Measurements from ENCODE around the gene ITGA1. TPM values are rescaled to one million over a fixed set of nuclear protein-coding genes. Genes with fewer than 3 reads are reported as not detected.
A peak's percentile ranks its signal among the peaks of the same experiment; 100 is the strongest.

Gene ITGA1
- total RNA-seq, 1 experiment from 2014 or later, result 27.4 TPM

- no peak overlapping the region for H3K27ac ChIP-seq
- H3K9me3 ChIP-seq (replicated peaks), result no peaks in the 10 kb centered on the region
- no peak for DNase-seq (ENCODE audit: low read depth in 1 of 2, low spot score in 2 of 2)
- H3K36me3 ChIP-seq, result peaks cover 5% of the 10 kb centered on the region; the same call in 1 of the 2 replicates
- no peaks in the 10 kb centered on the region for H3K4me1 ChIP-seq (replicated peaks)
- H3K4me3 ChIP-seq, result no peak overlapping the region
- H3K27me3 ChIP-seq (replicated peaks), result no peaks in the 10 kb centered on the region
These were observed 150.5 kb downstream of the ITGA1 start for GRCh38 chr5:52938226-52938625.

DNA sequence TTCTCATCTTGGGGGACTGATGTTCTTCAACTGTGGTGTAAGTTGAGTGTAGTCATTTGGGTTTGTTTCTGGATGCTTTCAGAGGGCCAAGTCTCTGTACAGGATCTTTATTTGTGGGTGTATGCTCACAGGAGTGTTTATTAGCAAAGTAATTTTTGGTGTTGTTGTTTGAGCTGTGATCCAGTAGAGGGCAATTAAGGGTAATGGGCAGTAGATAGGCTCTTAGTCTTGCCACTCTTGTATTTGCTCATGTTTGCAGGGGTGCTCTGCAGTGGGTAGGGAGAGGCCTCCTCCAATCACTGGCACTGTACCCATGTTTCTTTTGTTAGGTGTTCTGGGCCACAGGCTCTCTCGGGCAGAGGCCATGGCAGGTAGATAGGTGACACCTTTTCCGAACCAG is 155.6 kb downstream of the ITGA1 start:
- peaks cover 22% of the 10 kb centered on the region for H3K4me1 ChIP-seq (replicated peaks)

DNA sequence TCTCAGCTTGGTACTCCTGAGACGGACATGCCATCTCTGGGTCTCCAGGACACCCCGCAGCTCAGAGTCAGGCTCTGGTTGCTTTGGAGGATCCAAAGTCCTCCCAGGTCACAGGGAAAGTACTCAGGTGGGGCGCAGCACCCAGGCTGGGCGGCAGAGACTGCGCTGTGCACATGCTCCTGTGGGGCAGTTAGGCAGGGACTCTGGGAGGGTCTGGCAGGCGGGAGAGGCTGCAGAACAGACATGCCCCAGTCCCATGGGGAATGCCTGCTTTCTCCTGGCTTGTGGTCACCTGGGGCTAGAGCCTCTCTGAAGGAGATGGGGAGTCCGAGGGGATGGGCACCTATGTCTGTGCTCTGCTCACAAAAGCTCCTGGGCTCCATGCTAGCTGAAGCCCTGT is 156.1 kb downstream of the ITGA1 start:
- Histone ChIP-seq H3K4me1 (replicated peaks) (peaks cover 25% of the 10 kb centered on the region), H3K36me3 (peaks cover 5% of the 10 kb centered on the region; the same call in 1 of the 2 replicates), H3K27ac (no peak overlapping the region), H3K9me3 (replicated peaks) (no peaks in the 10 kb centered on the region), H3K4me3 (no peak overlapping the region), H3K27me3 (replicated peaks) (no peaks in the 10 kb centered on the region)
- no peak for DNase-seq (ENCODE audit: low read depth in 1 of 2, low spot score in 2 of 2)

More for the DNA sequence above, 155.6 kb downstream of the ITGA1 start:
- Histone ChIP-seq H3K27ac (no peak overlapping the region), H3K27me3 (replicated peaks) (no peaks in the 10 kb centered on the region), H3K36me3 (peaks cover 5% of the 10 kb centered on the region; the same call in 1 of the 2 replicates), H3K4me3 (no peak overlapping the region), H3K9me3 (replicated peaks) (no peaks in the 10 kb centered on the region)
- no peak for DNase-seq (ENCODE audit: low read depth in 1 of 2, low spot score in 2 of 2)

DNA sequence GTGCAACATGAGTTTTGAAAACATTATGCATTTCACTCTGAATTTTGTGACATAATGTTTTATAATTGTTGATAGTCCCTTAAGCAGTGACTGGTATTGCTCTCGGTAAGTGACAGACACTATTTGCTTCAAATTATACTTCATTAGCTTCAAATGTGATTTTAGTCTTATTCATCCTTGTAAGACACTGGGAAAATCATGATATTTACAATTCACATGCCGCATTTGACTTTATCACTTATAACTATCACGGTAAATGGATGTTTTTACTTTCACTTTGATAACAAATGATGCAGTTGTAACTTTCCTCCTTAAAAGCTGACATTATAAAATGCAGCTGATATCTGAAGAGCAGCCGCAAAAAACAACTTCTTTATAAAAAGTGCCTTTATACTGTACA is 157.3 kb downstream of the ITGA1 start:
- Histone ChIP-seq H3K36me3 (peaks cover 5% of the 10 kb centered on the region; the same call in 1 of the 2 replicates), H3K27me3 (replicated peaks) (no peaks in the 10 kb centered on the region), H3K4me3 (peak overlapping the region; percentile 11), H3K9me3 (replicated peaks) (no peaks in the 10 kb centered on the region), H3K4me1 (replicated peaks) (peaks cover 30% of the 10 kb centered on the region), H3K27ac (no peak overlapping the region)
- no peak for DNase-seq (ENCODE audit: low read depth in 1 of 2, low spot score in 2 of 2)

DNA sequence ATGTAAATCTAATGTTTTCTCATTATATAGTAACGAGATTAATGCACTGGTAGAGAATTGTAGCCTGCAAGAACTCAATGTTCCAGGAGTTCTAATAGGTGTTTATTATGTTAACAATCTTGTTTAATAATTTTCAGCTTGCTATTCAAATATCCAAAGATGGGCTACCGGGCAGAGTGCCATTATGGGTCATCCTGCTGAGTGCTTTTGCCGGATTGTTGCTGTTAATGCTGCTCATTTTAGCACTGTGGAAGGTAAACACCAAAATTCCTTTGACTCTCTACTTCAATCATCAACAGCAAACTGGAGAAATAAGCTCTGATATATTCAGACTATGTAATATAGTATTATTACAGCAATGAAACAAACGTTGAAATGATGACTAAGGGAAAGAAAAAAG is 159.5 kb downstream of the ITGA1 start:
- DNase-seq (ENCODE audit: low read depth in 1 of 2, low spot score in 2 of 2), result peak; percentile 50 to 60

GRCh38 chr5:52947851-52948250 is 160.1 kb downstream of the ITGA1 start:
- Histone ChIP-seq H3K4me1 (replicated peaks) (peaks cover 30% of the 10 kb centered on the region), H3K9me3 (replicated peaks) (no peaks in the 10 kb centered on the region), H3K4me3 (no peak overlapping the region), H3K27me3 (replicated peaks) (no peaks in the 10 kb centered on the region), H3K36me3 (no peaks in the 10 kb centered on the region), H3K27ac (peak overlapping the region; percentile 62)
- no peak for DNase-seq (ENCODE audit: low read depth in 1 of 2, low spot score in 2 of 2)

More for the DNA sequence above, 159.5 kb downstream of the ITGA1 start:
- no peaks in the 10 kb centered on the region for H3K36me3 ChIP-seq
- no peaks in the 10 kb centered on the region for H3K9me3 ChIP-seq (replicated peaks)
- peaks cover 30% of the 10 kb centered on the region for H3K4me1 ChIP-seq (replicated peaks)
- H3K27ac ChIP-seq, result peak overlapping the region; percentile 62
- no peak overlapping the region for H3K4me3 ChIP-seq
- no peaks in the 10 kb centered on the region for H3K27me3 ChIP-seq (replicated peaks)

- H3K27me3 ChIP-seq (replicated peaks), result no peaks in the 10 kb centered on the region
- DNase-seq (ENCODE audit: low read depth in 1 of 2, low spot score in 2 of 2), result peak; percentile 75 to 91
- H3K27ac ChIP-seq, result peak overlapping the region; percentile 62
- H3K4me1 ChIP-seq (replicated peaks), result peaks cover 30% of the 10 kb centered on the region
- H3K4me3 ChIP-seq, result no peak overlapping the region
- H3K9me3 ChIP-seq (replicated peaks), result no peaks in the 10 kb centered on the region
- H3K36me3 ChIP-seq, result no peaks in the 10 kb centered on the region
These were observed 160.8 kb downstream of the ITGA1 start for GRCh38 chr5:52948418-52949076.

DNA sequence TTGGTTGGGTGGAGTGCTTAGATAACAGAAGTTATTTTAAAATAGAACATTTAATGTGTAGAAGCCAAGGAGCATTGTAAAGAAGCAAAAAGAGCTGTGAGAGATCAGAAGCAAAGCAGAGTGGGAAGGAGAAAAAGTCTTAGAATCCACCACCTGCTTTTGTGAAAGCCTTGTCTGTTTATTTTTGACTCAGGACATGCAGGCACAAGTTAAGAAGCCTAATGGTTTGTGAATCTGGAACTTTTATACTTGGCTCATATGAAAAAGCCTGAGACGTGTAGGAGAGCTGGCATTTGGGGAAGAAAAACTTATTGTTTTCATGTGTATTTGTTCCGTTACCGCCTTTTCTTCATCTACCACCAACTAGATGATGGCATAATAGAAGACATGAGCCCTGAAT is 163.0 kb downstream of the ITGA1 start:
- Histone ChIP-seq H3K36me3 (no peaks in the 10 kb centered on the region), H3K4me3 (no peak overlapping the region), H3K4me1 (replicated peaks) (peaks cover 30% of the 10 kb centered on the region), H3K9me3 (replicated peaks) (no peaks in the 10 kb centered on the region), H3K27ac (no peak overlapping the region), H3K27me3 (replicated peaks) (no peaks in the 10 kb centered on the region)
- DNase-seq (ENCODE audit: low read depth in 1 of 2, low spot score in 2 of 2), result no peak

DNA sequence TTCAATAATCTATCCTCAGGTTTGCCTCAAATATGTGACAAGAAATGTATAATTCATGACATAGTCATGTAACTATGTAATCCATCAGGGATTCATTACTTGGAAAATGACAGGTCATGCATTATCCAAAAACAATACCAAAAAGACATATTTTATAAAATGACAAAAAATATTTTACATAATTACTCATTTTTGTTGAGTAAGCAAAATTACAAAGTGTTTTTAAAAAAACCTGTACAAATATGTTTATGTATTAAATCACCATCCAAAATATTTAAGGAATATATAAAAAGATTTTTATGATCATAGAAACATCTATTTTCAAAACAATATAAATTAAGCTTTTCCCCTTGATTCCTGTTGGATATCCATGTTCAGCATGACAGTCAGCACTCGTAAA is 164.8 kb downstream of the ITGA1 start:
- no peak overlapping the region for H3K27ac ChIP-seq
- peaks cover 16% of the 10 kb centered on the region for H3K4me1 ChIP-seq (replicated peaks)
- H3K36me3 ChIP-seq, result no peaks in the 10 kb centered on the region
- H3K9me3 ChIP-seq (replicated peaks), result no peaks in the 10 kb centered on the region
- H3K4me3 ChIP-seq, result no peak overlapping the region
- DNase-seq (ENCODE audit: low read depth in 1 of 2, low spot score in 2 of 2), result no peak
- H3K27me3 ChIP-seq (replicated peaks), result no peaks in the 10 kb centered on the region

GRCh38 chr5:52956014-52956413 is 168.3 kb downstream of the ITGA1 start:
- H3K4me1 ChIP-seq (replicated peaks), result peaks cover 2% of the 10 kb centered on the region
- no peak overlapping the region for H3K27ac ChIP-seq
- no peaks in the 10 kb centered on the region for H3K9me3 ChIP-seq (replicated peaks)
- no peaks in the 10 kb centered on the region for H3K36me3 ChIP-seq
- H3K27me3 ChIP-seq (replicated peaks), result no peaks in the 10 kb centered on the region
- DNase-seq (ENCODE audit: low read depth in 1 of 2, low spot score in 2 of 2), result no peak
- no peak overlapping the region for H3K4me3 ChIP-seq

DNA sequence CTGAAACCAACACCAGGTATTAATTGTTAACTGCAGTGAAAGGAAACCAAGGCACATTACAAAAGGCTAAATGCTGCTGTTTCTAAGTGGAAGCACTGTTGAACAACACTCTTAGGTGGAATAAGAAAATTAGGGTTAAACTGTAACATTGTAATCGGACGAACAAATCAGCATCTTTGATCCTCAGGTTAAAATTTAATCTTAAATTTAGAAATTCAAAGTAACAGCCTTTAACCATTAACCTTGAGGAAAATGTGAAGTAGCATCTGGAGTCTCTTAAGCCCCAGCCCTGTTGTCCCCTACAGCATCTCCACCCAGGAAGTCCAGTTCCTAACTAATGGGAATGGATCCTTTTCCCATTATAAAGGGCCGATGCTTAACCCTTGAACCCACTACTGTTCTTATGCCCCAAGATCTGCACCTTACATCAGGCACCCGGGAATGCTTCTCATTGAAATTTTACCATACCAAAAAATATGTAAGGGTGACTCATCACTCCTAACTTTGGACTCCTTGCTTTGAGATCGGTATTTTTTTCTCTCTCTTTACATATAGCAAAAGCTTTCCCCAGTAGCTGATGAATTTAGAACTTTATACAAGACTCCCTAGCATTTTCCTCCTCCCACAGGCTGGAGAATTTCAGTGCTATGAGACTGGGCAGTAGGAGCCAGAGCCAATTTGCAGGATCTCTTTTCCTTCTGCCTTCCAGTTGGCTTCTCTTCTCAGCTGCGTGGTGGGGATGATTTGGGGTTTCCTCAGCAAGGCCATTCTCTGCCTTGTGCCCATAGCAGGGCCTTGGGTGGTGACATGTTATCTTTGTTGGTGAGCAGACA is 169.4 kb downstream of the ITGA1 start:
- peaks cover 12% of the 10 kb centered on the region for H3K4me1 ChIP-seq (replicated peaks)
- no peak overlapping the region for H3K4me3 ChIP-seq
- no peak overlapping the region for H3K27ac ChIP-seq
- H3K36me3 ChIP-seq, result no peaks in the 10 kb centered on the region
- no peak for DNase-seq (ENCODE audit: low read depth in 1 of 2, low spot score in 2 of 2)
- H3K9me3 ChIP-seq (replicated peaks), result no peaks in the 10 kb centered on the region
- no peaks in the 10 kb centered on the region for H3K27me3 ChIP-seq (replicated peaks)

DNA sequence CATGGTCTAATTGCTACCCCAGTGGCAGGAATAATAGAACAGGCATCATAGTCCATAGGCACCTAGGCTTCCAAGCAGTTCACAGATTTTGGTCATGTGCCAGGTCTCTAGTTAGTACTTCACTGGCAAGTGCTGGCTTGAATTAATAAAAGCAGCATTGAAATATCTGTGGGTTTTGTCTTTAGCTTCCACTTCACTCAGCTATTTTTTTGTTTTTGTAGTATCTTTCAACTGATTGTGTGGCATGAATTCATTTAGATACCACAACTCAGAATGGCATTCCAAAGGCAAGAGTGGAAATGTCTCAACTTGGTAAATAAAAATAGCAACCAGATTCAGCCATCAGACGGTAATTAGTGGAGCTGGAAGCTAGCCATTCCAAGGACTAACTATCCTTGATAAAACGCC is 173.6 kb downstream of the ITGA1 start:
- H3K36me3 ChIP-seq, result no peaks in the 10 kb centered on the region
- no peak overlapping the region for H3K27ac ChIP-seq
- H3K4me1 ChIP-seq (replicated peaks), result peaks cover 12% of the 10 kb centered on the region
- no peaks in the 10 kb centered on the region for H3K27me3 ChIP-seq (replicated peaks)
- H3K4me3 ChIP-seq, result no peak overlapping the region
- no peaks in the 10 kb centered on the region for H3K9me3 ChIP-seq (replicated peaks)
- peak in 1 of 2 experiments; percentile 67 for DNase-seq (ENCODE audit: low read depth in 1 of 2, low spot score in 2 of 2)

DNA sequence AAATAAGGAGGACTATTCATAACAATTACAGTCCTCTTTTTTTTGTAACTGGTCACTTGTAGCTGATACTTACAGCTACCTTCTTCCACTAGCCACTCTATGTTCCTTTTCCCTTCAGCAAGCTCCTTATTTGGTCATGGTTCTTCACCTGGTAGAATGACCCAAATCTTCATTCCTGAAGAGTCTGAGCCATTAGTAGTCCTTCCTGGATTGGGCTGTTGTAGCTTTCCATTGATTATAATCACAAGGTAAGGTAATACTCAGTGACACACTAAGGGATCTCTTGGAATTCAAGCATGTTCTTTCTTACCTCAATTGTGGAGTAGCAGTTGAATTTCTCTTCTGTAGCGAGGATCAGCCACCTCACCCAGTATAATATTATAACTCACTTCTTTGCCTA is 175.9 kb downstream of the ITGA1 start:
- no peaks in the 10 kb centered on the region for H3K36me3 ChIP-seq

DNA sequence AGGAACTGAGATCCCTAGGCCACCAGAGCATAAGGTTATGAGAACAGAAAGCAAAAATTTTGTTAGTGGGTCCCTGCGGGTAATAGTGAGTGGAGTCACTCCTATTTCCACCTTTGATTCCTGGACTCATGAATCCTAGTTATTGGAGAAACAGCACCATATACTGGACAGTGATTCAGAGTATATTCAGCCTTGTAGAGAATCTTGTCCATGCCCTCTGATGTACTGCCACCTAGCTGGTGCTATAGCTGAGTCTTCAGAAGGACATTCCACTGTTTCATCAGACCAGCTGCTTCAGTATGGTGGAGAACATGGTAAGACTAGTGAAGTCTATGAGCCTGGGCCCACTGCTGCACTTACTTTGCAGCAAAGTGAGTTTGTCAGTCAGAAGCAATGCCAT is 176.4 kb downstream of the ITGA1 start:
- Histone ChIP-seq H3K36me3 (no peaks in the 10 kb centered on the region), H3K4me3 (no peak overlapping the region), H3K27ac (no peak overlapping the region), H3K27me3 (replicated peaks) (no peaks in the 10 kb centered on the region), H3K9me3 (replicated peaks) (no peaks in the 10 kb centered on the region), H3K4me1 (replicated peaks) (peaks cover 12% of the 10 kb centered on the region)
- no peak for DNase-seq (ENCODE audit: low read depth in 1 of 2, low spot score in 2 of 2)

More for the DNA sequence above, 175.9 kb downstream of the ITGA1 start:
- Histone ChIP-seq H3K4me3 (no peak overlapping the region), H3K4me1 (replicated peaks) (peaks cover 12% of the 10 kb centered on the region), H3K27me3 (replicated peaks) (no peaks in the 10 kb centered on the region), H3K9me3 (replicated peaks) (no peaks in the 10 kb centered on the region), H3K27ac (no peak overlapping the region)
- no peak for DNase-seq (ENCODE audit: low read depth in 1 of 2, low spot score in 2 of 2)
